HCT116 (cell line): ENCODE results near the gene MAMLD1. TPM values are rescaled to one million over a fixed set of nuclear protein-coding genes. Genes with fewer than 3 reads are reported as not detected.

Experiments used
- total RNA-seq: library from RNA; stranded (reverse); gene quantifications from one replicate; pipeline ENCODE4 v1.2.1, GENCODE V29; 2021; ENCODE audit not compliant: unreplicated experiment

MAMLD1 gene
- total RNA-seq, 1 experiment from 2014 or later, result 3.6 TPM

Other genes with a start within 250 kb of the MAMLD1 start
- gene MTM1, start 205.3 kb downstream of the MAMLD1 start, total RNA-seq, result 6.5 TPM